HG03457 (cell line): ENCODE data around the gene CCN5.
"Not testable (repeated sequence)": the region's sequence is repeated elsewhere in the genome, so short reads cannot be mapped to it uniquely, and the experiment has no call there.

Experiments used
- ATAC-seq: cut with Tn5 transposase; IDR thresholded peaks from one replicate; pipeline ENCODE4 v1.9.1; 2021; ENCODE audit warnings: moderate number of reproducible peaks; ENCODE audit not compliant: unreplicated experiment

The CCN5 gene

GRCh38 chr20:44694159-44694558 is 21.0 kb upstream of the CCN5 start:
- no peak for ATAC-seq

GRCh38 chr20:44695295-44695673 is 19.9 kb upstream of the CCN5 start:
- ATAC-seq = no peak

GRCh38 chr20:44695674-44696300 is 19.4 kb upstream of the CCN5 start:
- no peak for ATAC-seq

- ATAC-seq = no peak
These were observed 18.9 kb upstream of the CCN5 start for GRCh38 chr20:44696315-44696714.

GRCh38 chr20:44697041-44697440 is 18.1 kb upstream of the CCN5 start:
- not testable (repeated sequence) for ATAC-seq

- no peak for ATAC-seq
These were observed 16.8 kb upstream of the CCN5 start for GRCh38 chr20:44698351-44698750.

- no peak for ATAC-seq
These were observed 14.9 kb upstream of the CCN5 start for GRCh38 chr20:44700306-44700705.

GRCh38 chr20:44701118-44701857 is 13.9 kb upstream of the CCN5 start:
- ATAC-seq = no peak

- ATAC-seq = no peak
These were observed 13.3 kb upstream of the CCN5 start for GRCh38 chr20:44701858-44702256.

GRCh38 chr20:44702776-44703175 is 12.4 kb upstream of the CCN5 start:
- ATAC-seq = no peak

- ATAC-seq = no peak
These were observed 11.8 kb upstream of the CCN5 start for GRCh38 chr20:44703183-44703925.

- ATAC-seq = no peak
These were observed 11.1 kb upstream of the CCN5 start for GRCh38 chr20:44703956-44704488.

- ATAC-seq = no peak
These were observed 10.6 kb upstream of the CCN5 start for GRCh38 chr20:44704551-44704971.

- no peak for ATAC-seq
These were observed 9.6 kb upstream of the CCN5 start for GRCh38 chr20:44705364-44706094.

GRCh38 chr20:44706301-44707017 is 8.7 kb upstream of the CCN5 start:
- ATAC-seq = no peak

- ATAC-seq = no peak
These were observed 8.1 kb upstream of the CCN5 start for GRCh38 chr20:44707018-44707579.

GRCh38 chr20:44709380-44709779 is 5.8 kb upstream of the CCN5 start:
- ATAC-seq = no peak

GRCh38 chr20:44709797-44710196 is 5.4 kb upstream of the CCN5 start:
- no peak for ATAC-seq

GRCh38 chr20:44711237-44711636 is 3.9 kb upstream of the CCN5 start:
- no peak for ATAC-seq

GRCh38 chr20:44714102-44714700 is 968 bp upstream of the CCN5 start:
- no peak for ATAC-seq
